NOMO-1 treated with DMSO at 0.1 percent for 48 hours (cell line): ENCODE results near the gene FER.

ENCODE experiments used
- DNase-seq: peaks from one replicate; lab custom pipeline; 2025; ENCODE audit not compliant: unreplicated experiment; lab: John Stamatoyannopoulos, UW

The FER gene

DNA sequence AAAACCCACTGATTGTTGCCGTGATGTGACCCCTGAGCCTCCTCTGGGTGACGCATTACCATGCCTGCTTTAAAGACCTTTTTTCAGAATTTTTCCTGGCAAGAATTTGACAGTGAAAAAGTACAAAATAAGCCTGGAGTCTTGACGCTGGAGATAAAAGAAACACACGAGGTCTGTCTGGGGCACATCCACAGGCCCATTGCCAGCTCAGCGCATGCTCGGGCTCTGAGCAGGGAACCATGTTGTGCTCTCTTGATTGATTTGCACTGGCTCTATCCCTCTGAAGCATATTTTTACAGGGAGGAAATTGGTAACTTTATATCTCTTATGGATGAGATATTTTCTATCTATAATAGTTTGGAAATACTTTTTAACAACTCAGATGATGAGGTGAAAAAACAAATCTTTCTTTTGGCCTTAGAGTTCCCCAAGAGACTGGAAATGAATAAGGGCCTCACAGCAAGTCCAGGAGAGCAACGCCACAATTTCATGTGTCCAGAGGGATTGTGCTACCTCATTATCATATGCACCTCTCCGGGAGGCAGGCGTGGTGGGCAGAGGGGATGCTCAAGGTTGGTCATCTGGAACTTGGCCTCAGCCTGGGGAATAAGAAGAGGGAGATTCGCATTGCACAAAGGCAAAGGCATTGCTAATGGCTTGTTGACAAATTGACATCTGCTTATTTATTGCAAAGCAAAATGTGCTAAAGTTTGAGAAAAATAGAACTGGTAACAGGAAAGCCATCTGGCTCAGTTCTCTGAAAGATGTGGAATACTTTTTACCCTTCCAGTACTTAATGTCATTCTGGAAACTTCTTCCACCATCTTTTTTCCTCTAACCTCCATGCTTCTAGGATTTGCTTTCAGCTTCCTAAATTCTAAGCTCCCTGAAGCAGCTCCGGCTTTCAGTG, 478.3 kb downstream of the FER start:
- DNase-seq: no peak

GRCh38 chr5:109230369-109230768, 482.7 kb downstream of the FER start:
- no peak for DNase-seq

DNA sequence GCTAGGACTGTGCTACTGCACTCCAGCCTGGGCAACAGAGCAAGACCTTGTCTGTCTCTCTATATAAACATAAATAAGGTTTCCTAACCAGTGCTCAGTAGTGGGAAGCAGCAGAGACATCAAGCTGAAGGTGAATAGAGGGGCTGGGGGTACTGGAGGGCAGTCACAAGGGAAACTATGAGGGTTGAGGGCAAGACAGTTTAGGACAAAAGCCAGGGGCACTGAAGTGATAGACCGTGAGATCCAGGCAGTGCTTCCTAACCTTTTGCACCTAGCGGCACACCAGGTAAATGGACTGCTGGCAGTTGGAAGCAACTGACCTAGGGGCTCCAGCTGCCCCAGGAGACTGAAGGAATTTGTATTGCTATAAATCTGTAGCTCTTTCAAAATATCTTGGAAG, 483.6 kb downstream of the FER start:
- no peak for DNase-seq

GRCh38 chr5:109234381-109234780, 486.7 kb downstream of the FER start:
- DNase-seq: no peak

DNA sequence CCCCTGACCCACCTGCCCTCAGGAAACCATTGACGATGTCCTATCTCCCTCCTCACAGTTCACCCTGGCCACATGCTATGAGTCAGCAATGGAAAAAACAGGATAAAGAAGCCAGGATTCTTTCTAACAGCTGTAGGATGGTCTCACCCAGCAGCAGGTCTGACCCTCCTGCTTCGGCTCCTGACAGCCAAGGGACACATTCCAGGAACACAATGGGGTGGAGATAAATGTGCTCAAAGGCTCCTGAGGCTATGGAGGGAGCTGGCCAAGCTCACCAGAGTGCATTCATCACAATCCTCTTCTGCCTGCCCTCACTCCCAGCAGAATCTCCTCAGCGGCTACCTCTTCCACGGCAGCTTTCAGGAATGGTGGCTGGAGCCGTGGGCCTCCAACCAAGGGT, 491.8 kb downstream of the FER start:
- no peak for DNase-seq

DNA sequence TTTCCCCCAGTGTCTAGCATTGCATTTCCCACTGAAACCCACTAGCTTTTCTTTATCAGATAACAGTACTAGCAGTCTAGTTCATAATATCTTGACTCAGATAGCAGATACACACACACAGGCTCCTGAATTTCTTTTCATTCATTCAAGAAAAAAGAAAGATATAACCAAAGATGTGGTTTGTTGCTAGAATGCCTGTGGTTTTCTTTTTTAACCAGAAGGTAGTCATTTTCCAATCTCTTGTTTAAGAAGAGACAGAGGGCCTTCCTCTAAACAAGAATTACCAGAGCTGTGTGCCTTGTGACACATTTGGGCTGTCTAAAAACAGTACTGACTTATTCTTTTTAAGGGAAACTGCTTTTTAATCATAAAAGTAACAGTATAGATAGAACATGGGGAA, 494.8 kb downstream of the FER start:
- no peak for DNase-seq

GRCh38 chr5:109246395-109246794, 498.7 kb downstream of the FER start:
- no peak for DNase-seq
